NOMO-1 (cell line): ENCODE results near the gene ELMOD2.

Source experiments
- DNase-seq, 2 experiments: peaks; one replicate each; lab custom pipeline; 2025; ENCODE audit not compliant: unreplicated experiment in 2 of 2; lab: John Stamatoyannopoulos, UW

The ELMOD2 gene

GRCh38 chr4:140579278-140579677, 55.3 kb downstream of the ELMOD2 start:
- DNase-seq = no peak

GRCh38 chr4:140581078-140581477, 57.1 kb downstream of the ELMOD2 start:
- no peak for DNase-seq

- no peak for DNase-seq
Observed at GRCh38 chr4:140584439-140584838, 60.5 kb downstream of the ELMOD2 start.

- DNase-seq = peak in 1 of 2 experiments; percentile 8
Observed at GRCh38 chr4:140595065-140595464, 71.1 kb downstream of the ELMOD2 start.

- no peak for DNase-seq
Observed at GRCh38 chr4:140600408-140600807, 76.4 kb downstream of the ELMOD2 start.

GRCh38 chr4:140602714-140603113, 78.7 kb downstream of the ELMOD2 start:
- no peak for DNase-seq

GRCh38 chr4:140603286-140603685, 79.3 kb downstream of the ELMOD2 start:
- no peak for DNase-seq
